GM10847 (cell line): ENCODE results near the gene GFM1.

Source experiments
- POLR2A ChIP-seq: IDR thresholded peaks from 2 replicates; pipeline ENCODE4 v1.6.1; 2011; ENCODE audit not compliant: insufficient read length; ENCODE audit errors: extremely low read depth

Gene GFM1

GRCh38 chr3:158644345-158644908 is at the start of gene GFM1:
TSS of gene GFM1 (plus strand) at chr3:158644527. CDS start at chr3:158644635, 108 bp downstream.
- peak; percentile 53 for TF ChIP-seq POLR2A

- no peak for TF ChIP-seq POLR2A
These were observed 43.5 kb upstream of the GFM1 start for GRCh38 chr3:158600787-158601186.

- TF ChIP-seq POLR2A: no peak
These were observed 42.1 kb upstream of the GFM1 start for GRCh38 chr3:158602227-158602626.

GRCh38 chr3:158617982-158618875 is 26.1 kb upstream of the GFM1 start:
- TF ChIP-seq POLR2A: no peak

GRCh38 chr3:158625881-158626280 is 18.4 kb upstream of the GFM1 start:
- TF ChIP-seq POLR2A: no peak

- no peak for TF ChIP-seq POLR2A
These were observed 12.3 kb upstream of the GFM1 start for GRCh38 chr3:158631981-158632380.

- TF ChIP-seq POLR2A: no peak
These were observed 3.7 kb upstream of the GFM1 start for GRCh38 chr3:158640646-158641045.

GRCh38 chr3:158642005-158642404 is 2.3 kb upstream of the GFM1 start:
- no peak for TF ChIP-seq POLR2A

GRCh38 chr3:158642474-158643210 is 1.7 kb upstream of the GFM1 start:
- no peak for TF ChIP-seq POLR2A

- no peak for TF ChIP-seq POLR2A
These were observed 5.5 kb downstream of the GFM1 start for GRCh38 chr3:158649791-158650190.

- no peak for TF ChIP-seq POLR2A
These were observed 6.9 kb downstream of the GFM1 start for GRCh38 chr3:158651192-158651591.

- TF ChIP-seq POLR2A: no peak
These were observed 8.1 kb downstream of the GFM1 start for GRCh38 chr3:158652463-158652862.

- TF ChIP-seq POLR2A: no peak
These were observed 14.6 kb downstream of the GFM1 start for GRCh38 chr3:158658889-158659288.

GRCh38 chr3:158659454-158660237 is 15.3 kb downstream of the GFM1 start:
- no peak for TF ChIP-seq POLR2A

- TF ChIP-seq POLR2A: no peak
These were observed 16.4 kb downstream of the GFM1 start for GRCh38 chr3:158660711-158661110.
